Stimulated activated CD8-positive, alpha-beta memory T cell treated with anti-CD3 and anti-CD28 coated beads, Interleukin-7, amount 100 ng/mL, for 48 hours (primary cell): ENCODE data around the gene ZNF362.

Experiments used
- DNase-seq, 2 donors: peaks; one replicate each; pipeline ENCODE4 v3.0.0-alpha.2; 2020; ENCODE audit warnings: low read depth in 1 of 2; ENCODE audit errors: extremely low read depth in 1 of 2

ZNF362 gene

DNA sequence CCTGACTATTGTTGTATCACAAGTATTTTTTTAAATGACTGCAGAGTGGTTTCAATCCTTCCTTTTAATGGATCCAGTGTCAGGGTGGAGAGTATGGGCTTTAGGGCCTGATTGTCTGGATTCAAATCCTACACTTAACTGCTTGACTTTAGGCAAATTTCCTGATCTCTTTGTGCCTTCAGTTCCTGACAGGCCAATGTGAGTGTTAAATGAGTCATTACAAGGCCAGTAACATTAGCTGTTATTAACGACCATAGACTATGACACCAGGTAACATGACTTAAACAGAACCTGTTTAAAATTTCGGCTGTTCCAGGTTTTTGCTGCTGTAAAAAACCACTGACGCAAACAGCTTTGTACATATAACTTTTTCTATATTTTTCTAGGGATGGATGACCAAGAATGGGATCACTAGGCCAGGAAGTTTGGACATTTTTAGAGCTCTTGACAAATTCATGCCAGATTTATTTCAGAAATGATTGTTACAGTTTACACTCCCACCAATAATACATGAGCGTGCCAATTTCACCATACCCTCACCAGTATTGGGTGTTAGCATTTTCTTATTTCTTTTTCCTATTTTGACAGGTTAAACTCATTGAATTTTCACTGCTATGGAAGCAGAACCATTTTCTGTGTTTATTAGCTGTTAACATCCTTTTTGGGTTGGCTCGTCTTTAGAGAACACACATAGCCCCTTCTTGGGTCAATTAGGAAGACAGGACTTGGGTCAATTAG, 11.3 kb downstream of the ZNF362 start:
- no peak for DNase-seq

DNA sequence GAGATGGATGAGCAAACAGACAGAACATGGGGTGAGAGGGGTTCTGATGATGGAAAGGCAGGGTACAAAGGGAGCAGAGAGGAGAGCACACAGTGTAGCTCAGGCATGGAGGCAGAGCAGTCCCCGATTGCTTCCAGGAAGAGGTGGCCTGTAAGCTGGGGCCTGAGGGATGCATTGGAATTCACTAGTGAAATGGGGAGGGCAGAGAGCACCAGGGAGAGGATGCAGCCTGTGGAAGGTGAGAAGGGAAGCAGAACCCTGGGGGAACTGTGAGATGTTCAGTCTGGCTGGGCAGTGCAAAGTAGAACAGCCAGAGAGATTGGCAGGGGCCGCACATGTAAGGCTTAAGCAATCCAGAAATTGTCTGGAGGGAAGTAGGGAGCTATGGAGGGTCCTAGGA, 12.2 kb downstream of the ZNF362 start:
- DNase-seq, result no peak

DNA sequence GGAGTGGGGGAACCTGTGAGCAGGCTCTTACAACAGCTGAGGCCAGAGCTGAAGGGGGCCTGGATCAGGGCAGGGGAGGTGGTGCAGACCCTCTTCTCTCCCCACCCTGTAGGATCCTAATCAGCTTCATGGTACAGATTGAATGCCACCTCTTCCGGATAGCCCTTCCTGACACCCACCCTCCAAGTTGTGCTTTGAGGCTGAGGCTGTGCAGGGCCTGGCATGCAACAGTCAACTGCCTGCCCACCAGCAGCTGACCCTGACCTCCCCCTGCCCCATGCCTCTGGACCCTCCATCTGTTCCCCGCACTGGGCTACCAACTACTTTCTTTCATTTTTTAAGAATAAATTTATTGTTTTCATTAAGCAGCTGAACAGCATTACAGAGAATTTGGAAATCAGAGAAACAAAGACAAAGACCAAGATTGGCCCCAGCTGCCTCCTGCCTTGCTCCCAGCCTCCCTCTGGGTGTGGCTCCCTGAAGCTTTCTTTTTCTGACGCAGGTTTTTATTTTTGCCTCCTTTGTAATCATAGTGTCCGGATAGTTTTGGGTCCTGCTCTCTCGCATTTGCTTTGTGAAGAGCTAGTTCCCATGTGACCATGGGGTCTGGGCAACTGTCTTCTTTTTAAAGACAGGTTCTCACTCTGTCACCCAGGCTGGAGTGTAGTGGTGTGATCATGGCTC, 12.8 kb downstream of the ZNF362 start:
- DNase-seq, result no peak

DNA sequence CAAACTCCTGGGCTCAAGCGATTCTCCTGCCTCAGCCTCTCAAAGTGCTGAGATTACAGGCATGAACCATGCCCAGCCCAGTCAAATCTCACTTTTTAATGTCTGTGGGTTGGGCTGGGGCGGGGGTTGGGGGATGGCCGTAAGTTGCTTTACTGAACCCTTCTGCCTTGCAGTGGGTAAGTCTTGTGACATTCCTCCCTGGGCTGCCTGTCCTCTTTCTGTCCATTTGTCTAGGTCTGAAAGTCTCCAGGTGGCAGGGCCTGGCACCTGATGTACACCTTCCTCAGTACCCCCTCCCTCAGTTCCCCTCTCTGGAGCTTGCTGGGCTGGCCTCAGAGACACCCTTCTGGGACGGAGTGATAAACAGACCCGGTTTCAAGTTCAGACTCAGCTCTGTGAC, 13.3 kb downstream of the ZNF362 start:
- DNase-seq, result no peak

DNA sequence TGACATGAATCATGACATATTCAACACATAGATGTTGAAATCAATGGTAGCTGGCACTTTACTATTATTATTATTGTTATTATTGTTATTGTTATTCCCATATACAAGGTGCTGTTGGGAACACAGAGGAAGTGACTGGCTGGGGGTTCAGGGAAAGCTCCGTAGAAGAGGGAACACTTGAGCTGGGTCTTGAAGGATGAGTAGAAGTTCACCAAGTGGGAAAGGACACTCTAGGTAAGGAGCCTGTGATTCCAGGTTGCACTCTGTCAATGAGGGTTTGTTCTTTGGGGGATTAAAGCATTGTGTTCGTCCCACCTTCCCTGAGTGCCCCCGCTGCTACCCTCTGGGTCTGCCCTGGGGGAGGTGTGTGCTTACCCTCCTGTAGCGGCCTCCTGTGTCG, 14.1 kb downstream of the ZNF362 start:
- no peak for DNase-seq

DNA sequence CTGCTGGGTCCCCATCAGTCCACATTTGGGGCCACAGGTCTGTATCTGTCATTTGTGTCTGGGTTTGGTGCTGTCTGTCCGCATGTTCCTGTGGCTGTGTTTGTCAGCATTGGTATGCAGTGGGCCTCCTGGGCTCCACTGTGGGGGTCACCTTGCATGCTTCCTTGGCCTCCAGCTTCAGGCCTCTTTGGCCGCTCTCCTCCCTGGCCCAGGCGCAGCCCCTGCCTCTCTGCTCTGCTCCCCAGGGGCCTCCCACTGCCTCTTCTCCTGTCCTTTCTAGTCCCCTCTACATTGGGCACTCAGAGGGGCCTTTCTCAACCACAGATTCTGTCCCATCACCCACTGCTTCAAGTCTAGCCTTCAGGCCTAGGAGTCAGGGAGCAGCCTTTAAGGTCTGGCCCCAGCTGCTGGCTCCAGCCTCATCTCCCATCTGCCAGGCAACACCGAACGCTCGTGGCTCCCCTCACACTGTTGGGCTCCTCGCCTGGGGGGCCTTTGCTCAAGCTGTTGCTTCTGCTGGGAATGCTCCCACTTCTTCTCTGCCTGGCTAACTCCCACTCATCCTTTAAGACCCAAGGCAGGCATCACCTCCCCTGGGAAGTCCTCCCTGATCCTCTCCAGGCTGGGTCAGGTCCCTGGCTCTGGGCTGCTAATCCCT, 14.6 kb downstream of the ZNF362 start:
- no peak for DNase-seq

DNA sequence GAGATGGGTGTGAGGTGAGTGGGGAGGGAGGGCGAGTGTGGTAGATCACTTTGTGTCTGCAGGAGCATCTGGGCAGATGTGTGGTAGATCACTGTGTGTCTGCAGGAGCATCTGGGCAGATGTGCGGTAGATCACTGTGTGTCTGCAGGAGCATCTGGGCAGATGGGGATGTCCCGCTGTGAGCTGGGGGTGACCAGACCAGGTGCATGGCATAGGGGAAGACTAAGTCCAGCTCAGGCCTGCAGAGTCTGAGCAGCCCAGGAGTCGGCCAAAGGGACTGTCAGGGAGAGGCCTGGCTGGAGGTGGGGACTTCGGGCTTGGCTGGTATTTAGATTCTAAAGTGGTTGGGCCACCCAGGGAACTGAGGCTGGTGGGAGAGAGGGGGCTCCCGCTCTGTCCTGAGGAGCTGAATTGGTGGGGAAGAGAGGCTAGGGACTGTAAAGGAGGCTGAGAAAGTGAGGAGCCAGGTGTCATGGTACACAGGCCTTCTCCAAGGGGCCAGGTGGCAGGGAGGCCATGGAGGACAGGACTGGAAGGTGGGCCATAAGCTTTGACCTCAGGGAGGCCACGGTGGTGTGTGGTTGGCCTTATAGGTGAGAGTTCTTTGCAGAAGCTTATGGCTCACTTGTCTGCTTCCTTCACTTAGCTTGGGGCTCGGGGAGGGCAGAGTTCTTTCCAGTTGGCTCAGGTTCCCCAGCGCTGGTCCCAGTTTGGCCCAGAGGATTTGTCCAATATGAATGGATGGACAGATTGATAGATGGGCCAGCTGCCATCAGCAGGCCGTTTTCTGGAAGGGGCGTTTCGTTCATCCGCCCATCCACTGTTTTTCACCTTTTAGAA, 15.6 kb downstream of the ZNF362 start:
- no peak for DNase-seq

DNA sequence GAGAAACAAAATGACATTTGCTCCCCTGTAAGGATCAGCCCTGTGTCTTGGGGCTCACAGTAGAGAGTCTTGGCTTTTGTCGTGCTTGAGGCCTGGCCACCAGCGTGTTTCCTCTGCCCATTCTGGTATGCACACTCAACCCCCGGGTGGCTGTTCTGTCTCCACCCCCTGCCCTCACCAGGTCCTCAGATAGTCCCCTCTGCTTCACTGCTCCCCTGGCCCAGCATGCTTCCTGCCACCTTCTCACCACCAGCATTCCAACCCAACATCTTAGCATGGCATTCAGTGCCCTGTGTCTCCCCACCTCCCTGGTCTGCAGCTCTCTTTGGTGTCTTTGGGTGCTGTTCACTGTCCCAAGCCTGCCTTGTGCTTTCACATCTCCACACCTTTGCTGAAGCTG, 16.2 kb downstream of the ZNF362 start:
- no peak for DNase-seq

DNA sequence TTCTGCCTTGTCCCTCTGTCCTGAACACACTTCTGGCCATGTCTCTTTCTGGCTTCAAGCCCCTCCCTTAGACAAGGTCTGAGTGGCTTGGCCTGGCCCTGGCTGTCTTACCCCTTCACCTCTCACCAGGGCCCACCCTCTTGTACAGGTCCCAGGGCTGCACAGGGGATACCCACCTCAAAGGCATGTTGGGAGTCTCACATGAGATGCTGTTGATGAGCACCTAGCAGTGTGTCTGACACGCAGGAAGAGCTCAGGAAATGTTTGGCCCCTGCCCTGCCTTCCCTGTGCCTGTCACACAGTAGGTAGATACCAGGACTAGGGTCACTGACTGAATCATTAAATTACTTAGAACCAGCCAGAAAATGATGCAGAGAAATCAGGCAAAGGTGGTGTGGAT, 16.6 kb downstream of the ZNF362 start:
- DNase-seq, result no peak

DNA sequence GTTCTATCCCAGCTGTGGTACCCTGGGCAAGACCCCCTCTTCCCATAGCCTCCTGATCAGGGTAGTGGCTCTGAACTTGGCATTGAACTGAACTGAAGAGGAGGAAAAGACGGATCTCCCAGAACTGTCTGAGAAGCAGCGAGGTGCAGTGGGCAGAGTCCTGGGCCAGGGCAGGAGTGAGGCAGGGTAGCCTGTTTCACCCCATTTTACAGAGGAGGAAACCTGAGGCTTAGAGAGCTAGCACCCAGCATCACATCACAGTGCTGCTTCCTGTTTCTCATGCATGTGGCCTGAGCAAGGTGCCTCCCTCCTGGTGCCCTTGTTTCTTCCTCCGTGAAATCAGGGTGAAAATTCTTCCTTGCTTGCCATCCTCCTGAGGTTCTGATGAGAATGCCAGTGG, 17.1 kb downstream of the ZNF362 start:
- no peak for DNase-seq

DNA sequence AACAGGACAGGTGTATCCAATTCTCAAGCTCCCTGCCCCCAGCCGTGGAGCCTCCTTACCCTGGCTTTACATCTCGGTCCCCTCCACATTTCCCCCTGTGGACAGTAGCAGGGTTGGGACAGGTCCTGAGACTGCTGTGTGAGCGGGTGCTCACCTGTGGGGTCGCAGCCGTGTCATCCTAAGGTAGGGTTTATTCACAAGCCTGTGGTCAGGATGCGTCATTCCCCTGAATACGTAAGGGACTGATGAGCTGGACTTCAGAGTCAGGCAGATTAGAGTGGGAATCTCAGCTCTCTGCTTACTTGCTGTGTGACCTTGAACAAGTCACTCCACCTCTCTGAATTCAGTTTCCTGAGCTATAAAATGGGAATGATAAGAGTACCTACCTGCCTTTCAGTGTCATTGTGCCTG, 17.7 kb downstream of the ZNF362 start:
- no peak for DNase-seq

DNA sequence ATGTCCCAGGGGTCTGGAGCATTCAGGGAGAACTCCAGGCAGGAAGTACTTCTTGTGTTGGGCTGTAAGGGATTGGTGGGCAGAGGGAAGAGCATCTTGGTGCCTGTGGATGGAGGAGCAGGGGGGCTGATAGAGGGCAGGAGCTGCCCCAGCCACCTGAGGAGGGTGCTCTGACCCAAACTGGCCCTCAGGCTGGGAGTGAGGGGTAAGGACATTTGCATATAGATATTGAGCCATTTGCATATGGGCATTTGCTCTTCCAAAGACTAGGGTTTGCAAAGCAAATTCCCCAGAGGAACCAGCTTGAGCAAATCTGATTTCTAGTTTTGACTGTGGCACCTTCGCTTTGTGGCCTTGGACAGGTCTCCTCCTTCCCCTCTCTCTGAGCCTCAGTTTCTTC, 18.2 kb downstream of the ZNF362 start:
- DNase-seq, result no peak

DNA sequence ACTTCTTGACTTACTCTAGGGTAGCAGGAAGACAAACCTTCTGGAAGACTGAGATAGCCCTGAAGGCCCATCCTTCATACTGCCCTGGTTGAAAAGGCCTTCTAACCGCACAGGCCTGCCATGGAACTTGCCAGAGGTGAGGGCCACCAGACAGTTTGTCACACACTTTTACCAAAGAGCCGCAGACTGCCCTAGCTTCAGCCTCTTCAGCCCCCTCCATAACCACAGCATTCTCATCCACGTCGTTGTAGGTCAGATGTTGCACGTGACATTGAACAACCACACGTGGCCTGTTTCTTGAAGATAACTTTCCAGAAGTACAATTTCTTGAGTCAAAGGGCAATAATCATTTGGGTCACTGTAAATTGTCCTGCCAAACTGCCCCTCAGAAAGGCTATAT, 18.9 kb downstream of the ZNF362 start:
- no peak for DNase-seq

DNA sequence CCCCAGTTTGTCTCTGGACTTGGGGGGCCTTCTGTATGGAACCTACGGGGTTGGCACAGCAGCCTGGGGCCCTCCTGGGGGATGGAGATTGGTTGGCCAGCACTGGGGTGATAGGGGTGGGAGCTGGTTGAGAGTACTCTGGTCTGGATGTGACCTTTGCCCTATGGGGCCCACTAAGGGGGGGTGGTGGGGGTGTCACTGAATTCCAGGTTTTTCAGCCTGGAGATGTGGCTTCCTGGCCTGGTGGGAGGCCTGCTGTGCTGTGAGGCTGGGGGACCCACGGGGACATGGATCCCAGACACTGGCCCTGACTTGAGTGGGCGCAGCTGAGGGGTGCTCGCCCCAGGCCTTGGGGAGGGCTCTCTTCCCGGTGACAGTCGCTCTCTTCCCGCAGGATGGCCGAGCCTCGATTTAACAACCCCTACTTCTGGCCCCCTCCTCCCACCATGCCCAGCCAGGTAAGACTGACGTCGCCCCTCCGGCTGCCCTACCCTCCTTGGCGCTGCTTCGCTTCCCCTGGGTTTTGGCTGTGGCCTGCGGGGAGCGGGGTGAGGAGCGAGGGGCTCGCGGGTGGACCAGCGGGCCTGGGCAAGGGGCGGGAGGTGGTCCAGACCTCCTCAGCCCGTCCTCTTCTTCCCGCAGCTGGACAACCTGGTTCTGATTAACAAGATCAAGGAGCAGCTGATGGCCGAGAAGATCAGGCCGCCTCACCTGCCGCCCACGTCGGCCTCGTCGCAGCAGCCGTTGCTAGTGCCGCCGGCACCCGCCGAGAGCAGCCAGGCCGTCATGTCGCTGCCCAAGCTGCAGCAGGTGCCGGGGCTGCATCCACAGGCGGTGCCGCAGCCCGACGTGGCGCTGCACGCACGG, 19.6 kb downstream of the ZNF362 start:
- no peak for DNase-seq

DNA sequence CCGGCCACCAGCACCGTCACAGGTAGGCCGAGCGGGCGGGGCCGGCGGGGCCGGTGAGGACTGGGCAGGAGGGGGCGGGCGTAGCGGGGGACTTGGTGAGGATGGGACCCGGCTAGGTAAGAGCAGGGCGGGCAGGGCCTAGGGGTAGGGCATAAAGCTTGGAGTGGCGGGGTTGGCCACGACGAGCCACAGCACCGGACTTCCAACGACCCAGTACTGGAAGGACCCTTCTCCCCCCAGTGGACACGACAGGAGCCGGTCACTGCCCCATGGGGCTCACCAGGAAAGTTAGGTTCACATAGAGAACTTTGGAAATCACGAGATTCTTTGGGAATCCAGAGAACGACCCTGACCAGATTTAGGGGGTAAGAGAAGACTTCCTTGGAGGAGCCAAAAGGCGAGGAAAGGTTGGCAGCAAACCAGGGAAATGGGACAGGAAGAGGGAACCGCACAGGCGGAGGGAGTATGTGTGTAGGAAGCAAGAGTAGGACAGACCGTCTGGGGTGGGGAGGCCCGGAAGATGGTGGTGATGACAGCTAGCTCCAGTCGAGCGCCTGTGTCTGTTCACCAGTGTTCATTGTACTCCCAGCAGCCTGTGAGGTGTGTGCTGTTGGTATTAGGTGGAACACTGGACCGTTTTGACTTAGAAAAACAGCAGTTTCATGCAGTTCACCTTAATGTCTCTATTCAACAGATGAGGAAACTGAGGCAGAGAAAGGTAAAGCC, 20.4 kb downstream of the ZNF362 start:
- DNase-seq, result no peak

DNA sequence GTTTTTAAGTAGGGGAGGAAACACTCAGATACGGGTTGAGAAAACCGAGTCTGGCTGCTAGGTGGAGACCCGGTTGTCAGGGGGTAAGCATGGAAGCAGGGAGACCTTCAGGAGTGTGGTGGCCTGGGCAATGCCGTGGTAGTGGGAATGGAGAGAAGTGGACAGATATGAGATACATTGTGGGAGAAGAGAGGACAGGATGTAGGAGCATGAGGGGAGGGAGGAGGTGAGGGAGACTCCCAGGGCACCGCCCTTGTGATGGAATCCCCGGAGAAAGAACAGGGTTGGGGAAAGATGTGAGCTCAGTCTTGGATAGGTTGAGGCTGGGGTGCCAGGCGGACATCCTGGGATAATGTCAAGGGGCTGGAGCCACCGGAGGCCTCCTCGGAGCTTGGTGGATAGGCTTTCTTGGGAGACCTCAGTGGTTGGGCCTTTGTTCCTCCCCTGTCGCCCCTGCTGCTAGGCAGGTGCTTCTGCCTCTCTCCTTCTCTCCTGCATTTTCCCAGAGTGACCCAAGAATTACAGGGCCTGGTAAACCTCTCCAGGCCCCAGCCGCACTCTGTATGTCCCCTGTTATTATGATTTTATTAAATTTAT, 21.3 kb downstream of the ZNF362 start:
- no peak for DNase-seq

DNA sequence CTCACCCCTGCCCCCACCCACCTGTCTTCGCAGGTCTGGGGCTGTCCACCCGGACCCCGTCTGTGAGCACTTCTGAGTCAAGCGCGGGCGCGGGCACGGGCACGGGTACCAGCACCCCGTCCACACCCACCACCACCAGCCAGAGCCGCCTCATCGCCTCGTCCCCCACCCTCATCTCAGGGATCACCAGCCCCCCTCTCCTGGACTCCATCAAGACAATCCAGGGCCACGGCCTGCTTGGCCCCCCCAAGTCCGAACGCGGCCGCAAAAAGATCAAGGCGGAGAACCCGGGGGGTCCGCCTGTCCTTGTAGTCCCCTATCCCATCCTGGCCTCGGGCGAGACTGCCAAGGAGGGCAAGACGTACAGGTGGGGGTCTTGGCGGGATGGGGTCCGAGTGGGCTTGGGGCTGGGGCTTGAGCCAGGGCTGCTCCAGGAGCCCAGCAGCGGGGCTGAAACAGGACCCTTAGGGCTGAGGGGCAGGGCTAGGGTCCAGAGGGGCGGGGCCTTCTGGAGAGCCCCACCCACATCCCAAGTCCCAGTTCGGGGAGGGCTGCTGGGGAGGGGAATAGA, 23.9 kb downstream of the ZNF362 start:
- DNase-seq, result no peak

DNA sequence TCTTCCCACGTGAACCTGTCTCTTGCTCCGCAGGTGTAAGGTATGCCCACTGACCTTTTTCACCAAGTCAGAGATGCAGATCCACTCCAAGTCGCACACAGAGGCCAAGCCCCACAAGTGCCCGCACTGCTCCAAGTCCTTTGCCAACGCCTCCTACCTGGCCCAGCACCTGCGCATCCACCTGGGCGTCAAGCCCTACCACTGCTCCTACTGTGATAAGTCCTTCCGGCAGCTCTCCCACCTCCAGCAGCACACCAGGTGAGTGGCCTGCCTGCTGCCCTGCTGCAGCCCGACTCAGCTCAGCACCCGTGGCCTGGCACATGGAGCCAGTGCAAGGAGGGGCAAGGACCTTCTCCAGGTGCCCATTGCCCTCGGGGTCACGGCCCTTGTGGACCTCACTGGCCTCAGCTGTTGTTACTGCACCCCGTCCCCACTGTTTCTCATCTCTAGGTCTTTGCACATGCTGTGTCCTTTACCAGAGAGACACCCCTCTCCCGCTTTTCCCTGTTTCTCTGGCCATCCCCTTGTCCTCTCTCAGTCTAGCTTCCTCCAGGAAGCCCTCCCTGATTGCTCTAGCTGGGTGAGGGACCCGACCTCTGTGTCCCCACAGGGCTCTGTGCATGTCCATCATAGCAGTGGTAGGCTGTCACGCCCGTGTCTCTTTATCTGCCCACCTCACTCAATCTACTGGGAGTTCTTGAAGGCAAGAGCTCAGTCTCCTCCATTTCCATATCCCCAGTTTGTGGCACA, 25.4 kb downstream of the ZNF362 start:
- no peak for DNase-seq
